Measurements from ENCODE around the gene UBE2E1. TPM values are rescaled to one million over a fixed set of nuclear protein-coding genes. Genes with fewer than 3 reads are reported as not detected.

Gene UBE2E1
- total and polyA plus RNA-seq, 4 donors = 6.6 to 31.8 (median 25.4) TPM

GRCh38 chr3:23856286-23856685 is 50.5 kb downstream of the UBE2E1 start (continued):
- TF ChIP-seq, protein P1, sequence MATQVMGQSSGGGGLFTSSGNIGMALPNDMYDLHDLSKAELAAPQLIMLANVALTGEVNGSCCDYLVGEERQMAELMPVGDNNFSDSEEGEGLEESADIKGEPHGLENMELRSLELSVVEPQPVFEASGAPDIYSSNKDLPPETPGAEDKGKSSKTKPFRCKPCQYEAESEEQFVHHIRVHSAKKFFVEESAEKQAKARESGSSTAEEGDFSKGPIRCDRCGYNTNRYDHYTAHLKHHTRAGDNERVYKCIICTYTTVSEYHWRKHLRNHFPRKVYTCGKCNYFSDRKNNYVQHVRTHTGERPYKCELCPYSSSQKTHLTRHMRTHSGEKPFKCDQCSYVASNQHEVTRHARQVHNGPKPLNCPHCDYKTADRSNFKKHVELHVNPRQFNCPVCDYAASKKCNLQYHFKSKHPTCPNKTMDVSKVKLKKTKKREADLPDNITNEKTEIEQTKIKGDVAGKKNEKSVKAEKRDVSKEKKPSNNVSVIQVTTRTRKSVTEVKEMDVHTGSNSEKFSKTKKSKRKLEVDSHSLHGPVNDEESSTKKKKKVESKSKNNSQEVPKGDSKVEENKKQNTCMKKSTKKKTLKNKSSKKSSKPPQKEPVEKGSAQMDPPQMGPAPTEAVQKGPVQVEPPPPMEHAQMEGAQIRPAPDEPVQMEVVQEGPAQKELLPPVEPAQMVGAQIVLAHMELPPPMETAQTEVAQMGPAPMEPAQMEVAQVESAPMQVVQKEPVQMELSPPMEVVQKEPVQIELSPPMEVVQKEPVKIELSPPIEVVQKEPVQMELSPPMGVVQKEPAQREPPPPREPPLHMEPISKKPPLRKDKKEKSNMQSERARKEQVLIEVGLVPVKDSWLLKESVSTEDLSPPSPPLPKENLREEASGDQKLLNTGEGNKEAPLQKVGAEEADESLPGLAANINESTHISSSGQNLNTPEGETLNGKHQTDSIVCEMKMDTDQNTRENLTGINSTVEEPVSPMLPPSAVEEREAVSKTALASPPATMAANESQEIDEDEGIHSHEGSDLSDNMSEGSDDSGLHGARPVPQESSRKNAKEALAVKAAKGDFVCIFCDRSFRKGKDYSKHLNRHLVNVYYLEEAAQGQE (IDR thresholded peaks at IDR 0.05) = no peak
- TF ChIP-seq, protein P2, sequence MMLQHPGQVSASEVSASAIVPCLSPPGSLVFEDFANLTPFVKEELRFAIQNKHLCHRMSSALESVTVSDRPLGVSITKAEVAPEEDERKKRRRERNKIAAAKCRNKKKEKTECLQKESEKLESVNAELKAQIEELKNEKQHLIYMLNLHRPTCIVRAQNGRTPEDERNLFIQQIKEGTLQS (IDR thresholded peaks at IDR 0.05) = no peak
- TF ChIP-seq HNF4A (conservative IDR thresholded peaks at IDR 0.05) (no peak), TAF1 (conservative IDR thresholded peaks at IDR 0.05) (no peak)
- TF ChIP-seq, protein P3, sequence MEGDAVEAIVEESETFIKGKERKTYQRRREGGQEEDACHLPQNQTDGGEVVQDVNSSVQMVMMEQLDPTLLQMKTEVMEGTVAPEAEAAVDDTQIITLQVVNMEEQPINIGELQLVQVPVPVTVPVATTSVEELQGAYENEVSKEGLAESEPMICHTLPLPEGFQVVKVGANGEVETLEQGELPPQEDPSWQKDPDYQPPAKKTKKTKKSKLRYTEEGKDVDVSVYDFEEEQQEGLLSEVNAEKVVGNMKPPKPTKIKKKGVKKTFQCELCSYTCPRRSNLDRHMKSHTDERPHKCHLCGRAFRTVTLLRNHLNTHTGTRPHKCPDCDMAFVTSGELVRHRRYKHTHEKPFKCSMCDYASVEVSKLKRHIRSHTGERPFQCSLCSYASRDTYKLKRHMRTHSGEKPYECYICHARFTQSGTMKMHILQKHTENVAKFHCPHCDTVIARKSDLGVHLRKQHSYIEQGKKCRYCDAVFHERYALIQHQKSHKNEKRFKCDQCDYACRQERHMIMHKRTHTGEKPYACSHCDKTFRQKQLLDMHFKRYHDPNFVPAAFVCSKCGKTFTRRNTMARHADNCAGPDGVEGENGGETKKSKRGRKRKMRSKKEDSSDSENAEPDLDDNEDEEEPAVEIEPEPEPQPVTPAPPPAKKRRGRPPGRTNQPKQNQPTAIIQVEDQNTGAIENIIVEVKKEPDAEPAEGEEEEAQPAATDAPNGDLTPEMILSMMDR (IDR thresholded peaks at IDR 0.05; ENCODE audit: low read depth, low read length, missing input control) = no peak

GRCh38 chr3:23859012-23859743 is 53.4 kb downstream of the UBE2E1 start:
- TF ChIP-seq FOXA1 (IDR thresholded peaks at IDR 0.05) = no peak
- TF ChIP-seq, protein P1 (IDR thresholded peaks at IDR 0.05) = no peak
- TF ChIP-seq GABPA (IDR thresholded peaks at IDR 0.05 in 1 of 2, conservative IDR thresholded peaks at IDR 0.05 in 1 of 2) = no peak
- TF ChIP-seq, protein P2 (IDR thresholded peaks at IDR 0.05) = no peak
- TF ChIP-seq, protein P4, sequence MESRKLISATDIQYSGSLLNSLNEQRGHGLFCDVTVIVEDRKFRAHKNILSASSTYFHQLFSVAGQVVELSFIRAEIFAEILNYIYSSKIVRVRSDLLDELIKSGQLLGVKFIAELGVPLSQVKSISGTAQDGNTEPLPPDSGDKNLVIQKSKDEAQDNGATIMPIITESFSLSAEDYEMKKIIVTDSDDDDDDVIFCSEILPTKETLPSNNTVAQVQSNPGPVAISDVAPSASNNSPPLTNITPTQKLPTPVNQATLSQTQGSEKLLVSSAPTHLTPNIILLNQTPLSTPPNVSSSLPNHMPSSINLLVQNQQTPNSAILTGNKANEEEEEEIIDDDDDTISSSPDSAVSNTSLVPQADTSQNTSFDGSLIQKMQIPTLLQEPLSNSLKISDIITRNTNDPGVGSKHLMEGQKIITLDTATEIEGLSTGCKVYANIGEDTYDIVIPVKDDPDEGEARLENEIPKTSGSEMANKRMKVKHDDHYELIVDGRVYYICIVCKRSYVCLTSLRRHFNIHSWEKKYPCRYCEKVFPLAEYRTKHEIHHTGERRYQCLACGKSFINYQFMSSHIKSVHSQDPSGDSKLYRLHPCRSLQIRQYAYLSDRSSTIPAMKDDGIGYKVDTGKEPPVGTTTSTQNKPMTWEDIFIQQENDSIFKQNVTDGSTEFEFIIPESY (IDR thresholded peaks at IDR 0.05) = no peak
- TF ChIP-seq, protein P5, sequence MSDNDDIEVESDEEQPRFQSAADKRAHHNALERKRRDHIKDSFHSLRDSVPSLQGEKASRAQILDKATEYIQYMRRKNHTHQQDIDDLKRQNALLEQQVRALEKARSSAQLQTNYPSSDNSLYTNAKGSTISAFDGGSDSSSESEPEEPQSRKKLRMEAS (IDR thresholded peaks at IDR 0.05) = no peak
- no peak for TF ChIP-seq EGR1 (IDR thresholded peaks at IDR 0.05; ENCODE audit: low read depth in 2 of 2)
- TF ChIP-seq FOXA2 (IDR thresholded peaks at IDR 0.05) = no peak
- no peak for TF ChIP-seq RXRA (IDR thresholded peaks at IDR 0.05)
- no peak for TF ChIP-seq RAD21 (IDR thresholded peaks at IDR 0.05)
- no peak for TF ChIP-seq TAF1 (conservative IDR thresholded peaks at IDR 0.05)
- TF ChIP-seq HNF4A (conservative IDR thresholded peaks at IDR 0.05) = no peak
- TF ChIP-seq JUND (IDR thresholded peaks at IDR 0.05) = no peak
- no peak for TF ChIP-seq YY1 (IDR thresholded peaks at IDR 0.05)
- TF ChIP-seq, protein P3 (IDR thresholded peaks at IDR 0.05; ENCODE audit: low read depth, low read length, missing input control) = no peak
- TF ChIP-seq HNF4G (IDR thresholded peaks at IDR 0.05) = no peak
- TF ChIP-seq NR2F2 (IDR thresholded peaks at IDR 0.05) = no peak
- WGBS = 54% methylated on average over 1 of the region's 1 CpG
- no peak overlapping the region for H3K27ac ChIP-seq (ENCODE audit: low read depth in 1 of 2, low read length in 2 of 2)

More at GRCh38 chr3:23859012-23859743, 53.4 kb downstream of the UBE2E1 start:
- no peak for DNase-seq (ENCODE audit: low spot score)
- Histone ChIP-seq H3K9me3 (ENCODE audit: control insufficient read depth in 4 of 4, low read length in 3 of 4) (no peaks in the 10 kb centered on the region), H3K4me3 (ENCODE audit: low read depth in 1 of 3, low read length in 3 of 3) (no peak overlapping the region), H3K9ac (ENCODE audit: low read depth in 1 of 2, low read length in 2 of 2) (no peak overlapping the region), H3K27me3 (ENCODE audit: control insufficient read depth in 4 of 4, insufficient read depth in 4 of 4, low read length in 3 of 4) (no peaks in the 10 kb centered on the region), H3K4me1 (ENCODE audit: control insufficient read depth in 4 of 4, insufficient read depth in 4 of 4, low read length in 3 of 4) (peaks cover 0 to 15% (median 3%) of the 10 kb centered on the region in 4 donors), H3K36me3 (ENCODE audit: control insufficient read depth in 4 of 4, insufficient read depth in 3 of 4, low read depth in 1 of 4, low read length in 3 of 4) (no peaks in the 10 kb centered on the region)

Data from liver (tissue), 9 donors.